HL-60 (cell line): ENCODE measurements around the gene AXIN1.

Experiments used
- POLR2AphosphoS5 ChIP-seq: IDR thresholded peaks from 2 replicates; pipeline ENCODE4 v1.6.1; 2012; ENCODE audit warnings: low read depth
- SPI1 ChIP-seq: IDR thresholded peaks from 2 replicates; pipeline ENCODE4 v1.6.1; 2012; ENCODE audit warnings: low read depth, mild to moderate bottlenecking, borderline replicate concordance
- TF ChIP-seq, protein P1 (sequence below): IDR thresholded peaks from one replicate; pipeline ENCODE4 v1.5.1; 2011; ENCODE audit warnings: low read length, control low read depth, inconsistent platforms; ENCODE audit not compliant: insufficient read depth
- TF ChIP-seq, protein P2 (sequence below): IDR thresholded peaks from 2 replicates; pipeline ENCODE4 v1.6.1; 2012; ENCODE audit warnings: low read depth; ENCODE audit not compliant: insufficient replicate concordance

DNA sequence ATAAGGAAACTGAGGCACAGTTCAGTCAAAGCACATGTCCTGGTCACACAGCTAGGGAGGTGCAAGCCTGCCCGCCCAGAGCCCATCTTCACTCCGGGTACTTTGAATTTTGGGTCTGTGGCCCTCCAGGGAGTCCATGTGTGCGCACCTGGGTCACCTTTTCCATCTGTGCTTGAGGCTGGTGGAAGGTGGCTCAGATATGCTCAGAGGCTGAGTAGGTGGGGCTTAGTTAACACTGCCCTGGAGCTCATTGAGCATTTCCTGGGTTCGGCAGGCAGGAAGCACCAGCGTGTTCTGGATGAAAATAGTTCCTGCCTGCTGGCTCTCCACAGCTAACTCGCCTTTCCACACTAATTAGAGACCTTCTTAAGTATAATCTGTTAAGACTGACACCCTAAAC lies 98.7 kb downstream of the AXIN1 start:
- TF ChIP-seq, protein P1, sequence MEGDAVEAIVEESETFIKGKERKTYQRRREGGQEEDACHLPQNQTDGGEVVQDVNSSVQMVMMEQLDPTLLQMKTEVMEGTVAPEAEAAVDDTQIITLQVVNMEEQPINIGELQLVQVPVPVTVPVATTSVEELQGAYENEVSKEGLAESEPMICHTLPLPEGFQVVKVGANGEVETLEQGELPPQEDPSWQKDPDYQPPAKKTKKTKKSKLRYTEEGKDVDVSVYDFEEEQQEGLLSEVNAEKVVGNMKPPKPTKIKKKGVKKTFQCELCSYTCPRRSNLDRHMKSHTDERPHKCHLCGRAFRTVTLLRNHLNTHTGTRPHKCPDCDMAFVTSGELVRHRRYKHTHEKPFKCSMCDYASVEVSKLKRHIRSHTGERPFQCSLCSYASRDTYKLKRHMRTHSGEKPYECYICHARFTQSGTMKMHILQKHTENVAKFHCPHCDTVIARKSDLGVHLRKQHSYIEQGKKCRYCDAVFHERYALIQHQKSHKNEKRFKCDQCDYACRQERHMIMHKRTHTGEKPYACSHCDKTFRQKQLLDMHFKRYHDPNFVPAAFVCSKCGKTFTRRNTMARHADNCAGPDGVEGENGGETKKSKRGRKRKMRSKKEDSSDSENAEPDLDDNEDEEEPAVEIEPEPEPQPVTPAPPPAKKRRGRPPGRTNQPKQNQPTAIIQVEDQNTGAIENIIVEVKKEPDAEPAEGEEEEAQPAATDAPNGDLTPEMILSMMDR: no peak
- no peak for TF ChIP-seq POLR2AphosphoS5
- no peak for TF ChIP-seq SPI1
- TF ChIP-seq, protein P2, sequence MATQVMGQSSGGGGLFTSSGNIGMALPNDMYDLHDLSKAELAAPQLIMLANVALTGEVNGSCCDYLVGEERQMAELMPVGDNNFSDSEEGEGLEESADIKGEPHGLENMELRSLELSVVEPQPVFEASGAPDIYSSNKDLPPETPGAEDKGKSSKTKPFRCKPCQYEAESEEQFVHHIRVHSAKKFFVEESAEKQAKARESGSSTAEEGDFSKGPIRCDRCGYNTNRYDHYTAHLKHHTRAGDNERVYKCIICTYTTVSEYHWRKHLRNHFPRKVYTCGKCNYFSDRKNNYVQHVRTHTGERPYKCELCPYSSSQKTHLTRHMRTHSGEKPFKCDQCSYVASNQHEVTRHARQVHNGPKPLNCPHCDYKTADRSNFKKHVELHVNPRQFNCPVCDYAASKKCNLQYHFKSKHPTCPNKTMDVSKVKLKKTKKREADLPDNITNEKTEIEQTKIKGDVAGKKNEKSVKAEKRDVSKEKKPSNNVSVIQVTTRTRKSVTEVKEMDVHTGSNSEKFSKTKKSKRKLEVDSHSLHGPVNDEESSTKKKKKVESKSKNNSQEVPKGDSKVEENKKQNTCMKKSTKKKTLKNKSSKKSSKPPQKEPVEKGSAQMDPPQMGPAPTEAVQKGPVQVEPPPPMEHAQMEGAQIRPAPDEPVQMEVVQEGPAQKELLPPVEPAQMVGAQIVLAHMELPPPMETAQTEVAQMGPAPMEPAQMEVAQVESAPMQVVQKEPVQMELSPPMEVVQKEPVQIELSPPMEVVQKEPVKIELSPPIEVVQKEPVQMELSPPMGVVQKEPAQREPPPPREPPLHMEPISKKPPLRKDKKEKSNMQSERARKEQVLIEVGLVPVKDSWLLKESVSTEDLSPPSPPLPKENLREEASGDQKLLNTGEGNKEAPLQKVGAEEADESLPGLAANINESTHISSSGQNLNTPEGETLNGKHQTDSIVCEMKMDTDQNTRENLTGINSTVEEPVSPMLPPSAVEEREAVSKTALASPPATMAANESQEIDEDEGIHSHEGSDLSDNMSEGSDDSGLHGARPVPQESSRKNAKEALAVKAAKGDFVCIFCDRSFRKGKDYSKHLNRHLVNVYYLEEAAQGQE: no peak
